Smooth muscle cell (in vitro differentiated cells): ENCODE data around the gene CCR3. TPM values are rescaled to one million over a fixed set of nuclear protein-coding genes. Genes with fewer than 3 reads are reported as not detected.

Source experiments
- DNase-seq: peaks from one replicate; lab custom pipeline; 2025; ENCODE audit not compliant: unreplicated experiment; lab: John Stamatoyannopoulos, UW
- H2AFZ ChIP-seq: fragments of 200-600 bp; sonication (generic); 2 replicates; pipeline ENCODE4 v1.6.0; 2016; ENCODE audit warnings: antibody characterized with exemption, low read depth, mild to moderate bottlenecking
- H3F3A ChIP-seq: fragments of 200-600 bp; sonication (generic); 2 replicates; pipeline ENCODE4 v1.6.0; 2017; ENCODE audit warnings: antibody characterized with exemption, low read depth
- H3K27ac ChIP-seq: fragments of 200-600 bp; sonication (generic); 2 replicates; pipeline ENCODE4 v1.5.1; 2016; ENCODE audit warnings: low read depth, mild to moderate bottlenecking
- H3K27me3 ChIP-seq: fragments of 200-600 bp; sonication (generic); 2 replicates; pipeline ENCODE4 v1.6.1; 2016; ENCODE audit warnings: low read depth, mild to moderate bottlenecking
- H3K36me3 ChIP-seq: fragments of 200-600 bp; sonication (generic); 2 replicates; pipeline ENCODE4 v1.5.1; 2016; ENCODE audit warnings: low read depth
- H3K4me1 ChIP-seq: fragments of 200-600 bp; sonication (generic); 2 replicates; pipeline ENCODE4 v1.5.1; 2016; ENCODE audit warnings: low read depth
- H3K4me2 ChIP-seq: fragments of 200-600 bp; sonication (generic); 2 replicates; pipeline ENCODE4 v1.6.0; 2016; ENCODE audit warnings: mild to moderate bottlenecking
- H3K4me3 ChIP-seq: fragments of 200-600 bp; sonication (generic); 2 replicates; pipeline ENCODE4 v1.5.1; 2016; ENCODE audit warnings: mild to moderate bottlenecking
- H3K79me2 ChIP-seq: fragments of 200-600 bp; sonication (generic); 2 replicates; pipeline ENCODE4 v1.6.0; 2016; ENCODE audit warnings: low read depth, mild to moderate bottlenecking
- H3K9ac ChIP-seq: fragments of 200-600 bp; sonication (generic); 2 replicates; pipeline ENCODE4 v1.6.0; 2016; ENCODE audit warnings: low read depth
- H3K9me3 ChIP-seq: fragments of 200-600 bp; sonication (generic); replicated peaks from 2 replicates; pipeline ENCODE4 v1.5.1; 2016; ENCODE audit warnings: low read depth
- H4K20me1 ChIP-seq: fragments of 200-600 bp; sonication (generic); 2 replicates; pipeline ENCODE4 v1.6.0; 2016; ENCODE audit warnings: low read depth
- CTCF ChIP-seq: fragments of 200-600 bp; sonication (generic); IDR thresholded peaks from 2 replicates; pipeline ENCODE4 v1.5.1; 2017; ENCODE audit warnings: borderline replicate concordance, mild to moderate bottlenecking, antibody characterized with exemption; ENCODE audit not compliant: insufficient read depth, poor library complexity, severe bottlenecking
- polyA plus RNA-seq: library from polyadenylated mRNA; unstranded; fragments of >200 nt; fragmentation: Nextera tagmentation; extraction: Ambion mirVana; gene quantifications from 2 replicates; pipeline ENCODE4 v1.2.1, GENCODE V29; 2016
- total RNA-seq: library from RNA; depleted of rRNA; stranded (reverse); fragments of >200 nt; gene quantifications from 2 replicates; pipeline ENCODE4 v1.2.3, GENCODE V29; 2014

The CCR3 gene
- total and polyA plus RNA-seq, 2 experiments from 2014 or later: not detected

- Histone ChIP-seq H3K4me2 (no peak overlapping the region), H2AFZ (no peak overlapping the region), H3K27me3 (no peaks in the 10 kb centered on the region), H4K20me1 (no peaks in the 10 kb centered on the region), H3K9ac (no peak overlapping the region), H3K36me3 (no peaks in the 10 kb centered on the region), H3F3A (no peaks in the 10 kb centered on the region), H3K4me1 (no peaks in the 10 kb centered on the region), H3K79me2 (no peaks in the 10 kb centered on the region), H3K9me3 (no peaks in the 10 kb centered on the region), H3K4me3 (no peak overlapping the region), H3K27ac (no peak overlapping the region)
- no peak for DNase-seq
- no peak for TF ChIP-seq CTCF
Observed at GRCh38 chr3:46314517-46314916, 72.3 kb downstream of the CCR3 start.

- no peak for TF ChIP-seq CTCF
- H3F3A ChIP-seq: no peaks in the 10 kb centered on the region
Observed at GRCh38 chr3:46316206-46316605, 73.9 kb downstream of the CCR3 start.

More at GRCh38 chr3:46316206-46316605, 73.9 kb downstream of the CCR3 start:
- Histone ChIP-seq H3K9me3 (no peaks in the 10 kb centered on the region), H3K79me2 (no peaks in the 10 kb centered on the region), H3K4me2 (no peak overlapping the region), H3K4me3 (no peak overlapping the region), H3K4me1 (no peaks in the 10 kb centered on the region), H4K20me1 (no peaks in the 10 kb centered on the region), H3K36me3 (no peaks in the 10 kb centered on the region), H2AFZ (no peak overlapping the region), H3K27ac (no peak overlapping the region), H3K9ac (no peak overlapping the region), H3K27me3 (peaks cover under 1% of the 10 kb centered on the region)
- no peak for DNase-seq

Other genes with a start within 250 kb of the CCR3 start
- gene FYCO1, start 246.6 kb upstream of the CCR3 start, total RNA-seq: 19.0 and 20.9 TPM in 2 replicates
- 4.5 and 7.4 TPM in 2 replicates for gene FYCO1, start 246.6 kb upstream of the CCR3 start, polyA plus RNA-seq
- 0.76 and 1.5 TPM in 2 replicates for gene XCR1, start 215.0 kb upstream of the CCR3 start, total RNA-seq
- 0.30 TPM in 1 of 2 replicates, not detected in the other for gene XCR1, start 215.0 kb upstream of the CCR3 start, polyA plus RNA-seq
- gene CCR1, start 34.1 kb upstream of the CCR3 start, total RNA-seq: 0.76 TPM in 1 of 2 replicates, not detected in the other
- gene CCR1, start 34.1 kb upstream of the CCR3 start, polyA plus RNA-seq: 0.19 TPM in 1 of 2 replicates, not detected in the other
- gene CCR2, start 111.7 kb downstream of the CCR3 start, total RNA-seq: not detected in 2 replicates
- gene CCR2, start 111.7 kb downstream of the CCR3 start, polyA plus RNA-seq: not detected in 2 replicates
- not detected in 2 replicates for gene CCR5, start 128.5 kb downstream of the CCR3 start, total RNA-seq
- not detected in 2 replicates for gene CCR5, start 128.5 kb downstream of the CCR3 start, polyA plus RNA-seq
- not detected in 2 replicates for gene CCRL2, start 164.8 kb downstream of the CCR3 start, total RNA-seq
- not detected in 2 replicates for gene CCRL2, start 164.8 kb downstream of the CCR3 start, polyA plus RNA-seq
- gene LTF, start 222.4 kb downstream of the CCR3 start, total RNA-seq: not detected in 2 replicates
- not detected in 2 replicates for gene LTF, start 222.4 kb downstream of the CCR3 start, polyA plus RNA-seq